GM19438 (cell line): ENCODE results near the gene INPP4A.

Experiments
- ATAC-seq: cut with Tn5 transposase; IDR thresholded peaks from one replicate; pipeline ENCODE4 v1.9.1; 2021; ENCODE audit warnings: low read depth; ENCODE audit not compliant: unreplicated experiment

Gene INPP4A

GRCh38 chr2:98533547-98533946 lies 88.9 kb downstream of the INPP4A start:
- no peak for ATAC-seq

- no peak for ATAC-seq
Measured at GRCh38 chr2:98534761-98535160, 90.1 kb downstream of the INPP4A start.

GRCh38 chr2:98535971-98536677 lies 91.5 kb downstream of the INPP4A start:
- no peak for ATAC-seq

- ATAC-seq, result no peak
Measured at GRCh38 chr2:98537390-98538126, 92.9 kb downstream of the INPP4A start.

GRCh38 chr2:98538280-98539041 lies 93.8 kb downstream of the INPP4A start:
- no peak for ATAC-seq

- ATAC-seq, result no peak
Measured at GRCh38 chr2:98539056-98539735, 94.5 kb downstream of the INPP4A start.

- ATAC-seq, result no peak
Measured at GRCh38 chr2:98540536-98540935, 95.9 kb downstream of the INPP4A start.

- no peak for ATAC-seq
Measured at GRCh38 chr2:98541489-98541888, 96.8 kb downstream of the INPP4A start.

- ATAC-seq, result no peak
Measured at GRCh38 chr2:98541906-98542305, 97.2 kb downstream of the INPP4A start.

GRCh38 chr2:98543214-98543613 lies 98.6 kb downstream of the INPP4A start:
- ATAC-seq, result no peak

GRCh38 chr2:98543842-98544241 lies 99.2 kb downstream of the INPP4A start:
- no peak for ATAC-seq

- no peak for ATAC-seq
Measured at GRCh38 chr2:98545591-98545990, 100.9 kb downstream of the INPP4A start.

GRCh38 chr2:98546186-98546585 lies 101.5 kb downstream of the INPP4A start:
- no peak for ATAC-seq

- ATAC-seq, result no peak
Measured at GRCh38 chr2:98547092-98547790, 102.6 kb downstream of the INPP4A start.

- ATAC-seq, result peak; percentile 66
Measured at GRCh38 chr2:98548920-98549818, 104.5 kb downstream of the INPP4A start.

GRCh38 chr2:98550165-98550564 lies 105.5 kb downstream of the INPP4A start:
- ATAC-seq, result no peak

GRCh38 chr2:98551316-98551715 lies 106.7 kb downstream of the INPP4A start:
- no peak for ATAC-seq

- ATAC-seq, result no peak
Measured at GRCh38 chr2:98552499-98553179, 108.0 kb downstream of the INPP4A start.
